Measurements from ENCODE around the gene SNX6.

Gene SNX6

GRCh38 chr14:34633742-34634141 lies 3.8 kb upstream of the SNX6 start:
- no peak for DNase-seq

GRCh38 chr14:34632411-34632978 lies 2.5 kb upstream of the SNX6 start:
- no peak for DNase-seq

GRCh38 chr14:34629344-34629656 lies 648 bp downstream of the SNX6 start:
- DNase-seq = no peak

GRCh38 chr14:34628681-34629135 lies 1.2 kb downstream of the SNX6 start:
- no peak for DNase-seq

GRCh38 chr14:34623506-34623905 lies 6.4 kb downstream of the SNX6 start:
- no peak for DNase-seq

- DNase-seq = no peak
Observed at GRCh38 chr14:34620839-34621238, 9.1 kb downstream of the SNX6 start.

- DNase-seq = no peak
Observed at GRCh38 chr14:34620115-34620514, 9.8 kb downstream of the SNX6 start.

- no peak for DNase-seq
Observed at GRCh38 chr14:34619471-34619870, 10.5 kb downstream of the SNX6 start.

- no peak for DNase-seq
Observed at GRCh38 chr14:34616360-34616759, 13.6 kb downstream of the SNX6 start.

- no peak for DNase-seq
Observed at GRCh38 chr14:34615507-34615906, 14.4 kb downstream of the SNX6 start.

- DNase-seq = no peak
Observed at GRCh38 chr14:34614638-34615037, 15.3 kb downstream of the SNX6 start.

GRCh38 chr14:34610101-34610500 lies 19.8 kb downstream of the SNX6 start:
- no peak for DNase-seq

- DNase-seq = no peak
Observed at GRCh38 chr14:34605461-34605860, 24.5 kb downstream of the SNX6 start.

GRCh38 chr14:34604995-34605394 lies 25.0 kb downstream of the SNX6 start:
- no peak for DNase-seq

GRCh38 chr14:34596891-34597290 lies 33.1 kb downstream of the SNX6 start:
- no peak for DNase-seq

GRCh38 chr14:34593740-34594375 lies 36.1 kb downstream of the SNX6 start:
- DNase-seq = no peak

GRCh38 chr14:34592623-34593022 lies 37.3 kb downstream of the SNX6 start:
- no peak for DNase-seq

- no peak for DNase-seq
Observed at GRCh38 chr14:34583525-34583924, 46.4 kb downstream of the SNX6 start.

- no peak for DNase-seq
Observed at GRCh38 chr14:34582117-34582680, 47.7 kb downstream of the SNX6 start.

- DNase-seq = no peak
Observed at GRCh38 chr14:34580381-34580780, 49.6 kb downstream of the SNX6 start.

- no peak for DNase-seq
Observed at GRCh38 chr14:34571771-34572170, 58.2 kb downstream of the SNX6 start.

GRCh38 chr14:34569750-34570149 lies 60.2 kb downstream of the SNX6 start:
- DNase-seq = no peak

GRCh38 chr14:34568803-34569202 lies 61.1 kb downstream of the SNX6 start:
- DNase-seq = no peak

GRCh38 chr14:34562776-34563150 lies 67.2 kb downstream of the SNX6 start:
- no peak for DNase-seq

Data from NCI-H1048 (cell line).